Mesothelial cell of epicardium (in vitro differentiated cells): ENCODE results near the gene CCDC88B. TPM values are rescaled to one million over a fixed set of nuclear protein-coding genes. Genes with fewer than 3 reads are reported as not detected.
A peak's percentile ranks its signal among the peaks of the same experiment; 100 is the strongest.

Source experiments
- DNase-seq, 2 experiments: peaks; one replicate each; pipeline ENCODE4 v3.0.0; 2021; ENCODE audit warnings: low spot score in 2 of 2; ENCODE audit not compliant: unreplicated experiment in 2 of 2
- H3K27ac Mint-ChIP-seq: 2 replicates; pipeline ENCODE4 v1.8.0; 2021; ENCODE audit warnings: mixed read lengths
- H3K27me3 Mint-ChIP-seq: 2 replicates; pipeline ENCODE4 v1.8.0; 2021; ENCODE audit warnings: low read depth, mixed read lengths
- H3K36me3 Mint-ChIP-seq: 2 replicates; pipeline ENCODE4 v1.8.0; 2021; ENCODE audit warnings: mixed read lengths
- H3K4me1 Mint-ChIP-seq: 2 replicates; pipeline ENCODE4 v1.8.0; 2021; ENCODE audit warnings: mixed read lengths
- H3K4me3 Mint-ChIP-seq: 2 replicates; pipeline ENCODE4 v1.8.0; 2021; ENCODE audit warnings: mild to moderate bottlenecking, moderate library complexity, mixed read lengths
- H3K9me3 Mint-ChIP-seq: 2 replicates; pipeline ENCODE4 v1.8.0; 2021; ENCODE audit warnings: mixed read lengths
- total RNA-seq: library from RNA; stranded (reverse); gene quantifications from 3 replicates; pipeline ENCODE4 v1.2.1, GENCODE V29; 2021
- TF ChIP-seq, protein P1 (sequence below): fragments of 200-600 bp; sonication (generic); IDR thresholded peaks from one replicate; pipeline ENCODE4 v1.5.0; 2021; ENCODE audit warnings: antibody characterized with exemption; ENCODE audit not compliant: unreplicated experiment

Gene CCDC88B
- 10.1 to 12.0 TPM (median 11.5 TPM) in 3 replicates for total RNA-seq

DNA sequence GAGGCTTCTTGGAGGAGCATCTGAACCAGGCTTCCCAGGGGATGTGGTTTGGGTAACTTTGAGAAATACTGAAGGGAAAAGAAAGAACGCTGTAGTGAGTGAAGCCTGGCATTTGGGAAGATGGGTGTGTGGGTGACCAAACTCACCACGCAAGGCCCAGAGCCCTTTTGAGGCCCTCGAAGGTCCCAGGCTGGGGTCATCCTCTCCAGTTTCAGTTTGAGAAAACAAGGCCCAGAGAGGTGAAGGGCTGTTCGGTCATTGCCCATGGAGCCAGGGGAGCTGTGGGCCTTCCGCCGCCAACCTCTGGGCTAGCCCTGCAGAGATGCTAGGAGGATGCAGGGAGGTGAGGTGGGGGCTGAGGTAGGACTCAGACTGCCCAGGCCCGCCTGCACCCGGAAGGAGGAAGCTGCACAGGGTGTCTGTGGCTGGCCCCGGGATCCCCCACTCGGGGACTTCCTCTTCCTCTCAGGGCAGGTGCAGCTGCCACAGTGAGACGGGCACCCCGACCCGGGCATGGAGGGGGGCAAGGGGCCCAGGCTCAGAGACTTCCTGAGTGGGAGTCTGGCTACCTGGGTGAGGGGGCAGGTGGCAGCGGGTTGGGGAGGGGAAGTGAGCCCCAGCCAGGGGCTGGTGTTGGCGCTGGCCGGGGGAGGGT lies at the start of gene CCDC88B:
TSS of gene CCDC88B (plus strand) at position 451 of the 655 bp plus-strand sequence. CDS start at position 514, 63 bp downstream.
- Mint-ChIP-seq H3K27me3 (peaks cover 3% of the 10 kb centered on the region), H3K4me1 (peaks cover 17% of the 10 kb centered on the region), H3K9me3 (no peaks in the 10 kb centered on the region), H3K27ac (no peak within 1 kb of the TSS), H3K36me3 (no peaks in the 10 kb centered on the region), H3K4me3 (peak within 1 kb of the TSS; percentile 63)
- no peak for DNase-seq
- TF ChIP-seq, protein P1, sequence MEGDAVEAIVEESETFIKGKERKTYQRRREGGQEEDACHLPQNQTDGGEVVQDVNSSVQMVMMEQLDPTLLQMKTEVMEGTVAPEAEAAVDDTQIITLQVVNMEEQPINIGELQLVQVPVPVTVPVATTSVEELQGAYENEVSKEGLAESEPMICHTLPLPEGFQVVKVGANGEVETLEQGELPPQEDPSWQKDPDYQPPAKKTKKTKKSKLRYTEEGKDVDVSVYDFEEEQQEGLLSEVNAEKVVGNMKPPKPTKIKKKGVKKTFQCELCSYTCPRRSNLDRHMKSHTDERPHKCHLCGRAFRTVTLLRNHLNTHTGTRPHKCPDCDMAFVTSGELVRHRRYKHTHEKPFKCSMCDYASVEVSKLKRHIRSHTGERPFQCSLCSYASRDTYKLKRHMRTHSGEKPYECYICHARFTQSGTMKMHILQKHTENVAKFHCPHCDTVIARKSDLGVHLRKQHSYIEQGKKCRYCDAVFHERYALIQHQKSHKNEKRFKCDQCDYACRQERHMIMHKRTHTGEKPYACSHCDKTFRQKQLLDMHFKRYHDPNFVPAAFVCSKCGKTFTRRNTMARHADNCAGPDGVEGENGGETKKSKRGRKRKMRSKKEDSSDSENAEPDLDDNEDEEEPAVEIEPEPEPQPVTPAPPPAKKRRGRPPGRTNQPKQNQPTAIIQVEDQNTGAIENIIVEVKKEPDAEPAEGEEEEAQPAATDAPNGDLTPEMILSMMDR, result no peak

GRCh38 chr11:64290352-64291261 lies 49.4 kb upstream of the CCDC88B start:
- Mint-ChIP-seq H3K4me3 (peak overlapping the region; percentile 70), H3K36me3 (peaks cover 8% of the 10 kb centered on the region), H3K4me1 (peaks cover 18% of the 10 kb centered on the region), H3K27ac (no peak overlapping the region), H3K9me3 (no peaks in the 10 kb centered on the region), H3K27me3 (peaks cover 58% of the 10 kb centered on the region)
- TF ChIP-seq, protein P1, result no peak
- DNase-seq, result no peak

DNA sequence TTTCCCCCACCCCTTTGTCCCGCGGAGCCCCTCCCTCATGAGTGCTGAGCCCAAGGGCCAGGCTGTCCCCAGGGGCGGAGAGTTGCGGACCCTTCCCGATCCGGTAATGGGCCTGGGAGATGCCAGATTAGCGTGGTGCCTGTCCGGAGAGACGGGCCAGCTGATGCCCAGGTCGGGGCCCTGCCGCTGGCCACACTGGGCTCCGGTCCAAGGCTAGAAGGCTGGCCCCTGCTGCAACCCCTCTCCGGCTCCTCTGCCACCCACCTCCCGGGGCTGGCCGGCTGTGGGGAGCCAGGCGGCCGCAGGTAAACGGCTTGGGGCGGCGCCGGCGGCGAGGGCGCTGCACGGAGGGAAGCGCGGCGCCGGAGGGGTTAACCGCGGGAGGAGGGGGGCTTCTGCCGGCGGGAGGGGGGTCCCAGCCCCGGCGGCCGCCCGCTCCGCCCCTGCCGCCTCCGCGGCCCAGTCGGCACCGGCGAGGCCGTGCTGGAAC lies 48.7 kb upstream of the CCDC88B start, which contains the start of gene KCNK4:
TSS of gene KCNK4 (plus strand) at position 41 of the 490 bp plus-strand sequence. CDS start 1,717 bp downstream, outside the sequence.
- TF ChIP-seq, protein P1, result no peak
- Mint-ChIP-seq H3K27ac (no peak within 1 kb of the TSS), H3K27me3 (peaks cover 65% of the 10 kb centered on the region), H3K4me1 (peaks cover 15% of the 10 kb centered on the region), H3K9me3 (no peaks in the 10 kb centered on the region), H3K4me3 (peak within 1 kb of the TSS; percentile 70), H3K36me3 (peaks cover 8% of the 10 kb centered on the region)
- no peak for DNase-seq

DNA sequence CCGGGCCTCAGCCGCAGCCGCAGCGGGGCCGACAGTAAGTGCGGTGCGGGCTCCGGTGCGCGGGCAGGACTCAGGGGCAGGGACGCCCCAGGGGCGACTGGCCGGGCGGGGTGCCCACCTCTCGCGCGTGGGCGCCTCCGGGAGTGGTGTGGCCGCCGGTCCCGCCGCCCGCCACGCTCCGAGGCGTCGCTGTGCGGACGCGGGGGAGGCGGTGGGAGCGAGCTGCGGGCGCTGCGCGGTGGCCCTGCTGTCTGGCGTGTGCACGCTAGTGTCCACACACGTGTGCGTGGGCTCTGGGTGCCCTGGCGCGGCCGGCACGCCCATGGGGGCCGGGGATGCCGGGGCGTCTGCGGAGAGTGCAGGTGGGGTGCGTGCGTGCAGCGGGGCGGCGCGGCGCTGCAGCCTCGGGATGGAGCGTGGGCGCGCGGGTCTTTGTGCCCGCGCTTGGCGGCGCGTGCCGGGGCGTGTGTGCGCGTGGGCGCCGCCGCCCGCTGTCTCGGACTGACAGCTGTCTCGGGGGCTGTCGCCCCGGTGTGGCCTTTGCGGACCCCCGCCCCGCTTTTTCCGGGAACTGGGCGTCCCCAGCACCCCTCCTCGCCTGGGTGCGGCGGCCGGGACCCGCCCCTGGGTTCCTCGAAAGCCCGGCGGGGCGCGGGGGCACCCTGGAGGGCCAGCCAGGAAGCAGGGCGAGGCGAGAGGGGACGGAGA lies 48.1 kb upstream of the CCDC88B start:
- Mint-ChIP-seq H3K27me3 (peaks cover 71% of the 10 kb centered on the region), H3K36me3 (peaks cover 8% of the 10 kb centered on the region), H3K27ac (no peak overlapping the region), H3K9me3 (no peaks in the 10 kb centered on the region), H3K4me1 (peaks cover 9% of the 10 kb centered on the region), H3K4me3 (peak overlapping the region; percentile 42)
- DNase-seq, result no peak
- TF ChIP-seq, protein P1, result no peak

- peaks cover 8% of the 10 kb centered on the region for H3K36me3 Mint-ChIP-seq
- no peaks in the 10 kb centered on the region for H3K9me3 Mint-ChIP-seq
- no peak for DNase-seq
- TF ChIP-seq, protein P1, result no peak
- H3K27me3 Mint-ChIP-seq, result peaks cover 79% of the 10 kb centered on the region
- H3K27ac Mint-ChIP-seq, result no peak overlapping the region
- H3K4me1 Mint-ChIP-seq, result peaks cover 6% of the 10 kb centered on the region
- peak overlapping the region; percentile 42 for H3K4me3 Mint-ChIP-seq
These were observed 47.3 kb upstream of the CCDC88B start for GRCh38 chr11:64292460-64293254.
